HK-2 (cell line): ENCODE results near the gene PTPRE.
A peak's percentile ranks its signal among the peaks of the same experiment; 100 is the strongest.

Source experiments
- DNase-seq: peaks from one replicate; pipeline ENCODE4 v3.0.0-alpha.2; 2018; ENCODE audit not compliant: unreplicated experiment

PTPRE gene

DNA sequence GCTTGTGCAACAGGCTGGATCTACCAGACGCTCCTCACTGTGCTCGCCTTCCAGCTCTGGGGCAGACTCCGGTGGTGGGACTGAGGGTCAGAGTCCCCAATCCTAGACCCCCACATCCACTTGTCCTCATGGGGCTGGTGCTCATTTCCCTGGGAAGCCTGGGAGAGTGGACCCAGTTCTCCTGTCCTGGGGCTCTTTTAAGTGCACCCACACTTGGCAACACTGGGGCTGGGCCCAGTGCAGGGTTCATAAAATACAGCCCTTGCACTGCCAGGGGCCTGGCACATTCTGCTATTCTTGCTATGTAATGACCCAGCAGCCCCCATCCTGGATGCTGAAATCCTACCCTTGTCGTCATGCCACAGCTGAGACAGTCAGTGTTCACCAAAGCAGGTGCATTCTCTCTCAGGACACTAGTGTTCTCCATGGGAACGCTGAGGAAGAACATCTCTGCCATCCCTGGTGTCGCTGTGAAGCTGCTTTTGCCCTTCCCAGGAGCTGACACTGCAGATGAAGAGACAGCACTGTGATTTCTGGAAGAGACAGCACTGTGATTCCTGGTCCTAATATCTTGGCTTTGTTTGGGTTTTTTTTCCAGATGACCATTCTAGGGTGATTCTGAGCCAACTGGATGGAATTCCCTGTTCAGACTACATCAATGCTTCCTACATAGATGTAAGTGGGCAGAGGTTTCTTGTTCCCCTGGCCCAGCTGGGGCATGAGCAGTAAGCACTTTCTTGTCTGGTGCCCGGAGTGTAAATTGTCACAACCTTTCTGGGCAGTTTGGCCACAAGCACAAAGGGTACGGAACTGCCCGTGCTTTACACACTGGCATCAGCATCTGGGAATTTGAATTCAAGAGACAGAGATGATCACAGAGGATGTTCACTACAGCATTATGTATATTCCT, 153.7 kb downstream of the PTPRE start:
- no peak for DNase-seq

DNA sequence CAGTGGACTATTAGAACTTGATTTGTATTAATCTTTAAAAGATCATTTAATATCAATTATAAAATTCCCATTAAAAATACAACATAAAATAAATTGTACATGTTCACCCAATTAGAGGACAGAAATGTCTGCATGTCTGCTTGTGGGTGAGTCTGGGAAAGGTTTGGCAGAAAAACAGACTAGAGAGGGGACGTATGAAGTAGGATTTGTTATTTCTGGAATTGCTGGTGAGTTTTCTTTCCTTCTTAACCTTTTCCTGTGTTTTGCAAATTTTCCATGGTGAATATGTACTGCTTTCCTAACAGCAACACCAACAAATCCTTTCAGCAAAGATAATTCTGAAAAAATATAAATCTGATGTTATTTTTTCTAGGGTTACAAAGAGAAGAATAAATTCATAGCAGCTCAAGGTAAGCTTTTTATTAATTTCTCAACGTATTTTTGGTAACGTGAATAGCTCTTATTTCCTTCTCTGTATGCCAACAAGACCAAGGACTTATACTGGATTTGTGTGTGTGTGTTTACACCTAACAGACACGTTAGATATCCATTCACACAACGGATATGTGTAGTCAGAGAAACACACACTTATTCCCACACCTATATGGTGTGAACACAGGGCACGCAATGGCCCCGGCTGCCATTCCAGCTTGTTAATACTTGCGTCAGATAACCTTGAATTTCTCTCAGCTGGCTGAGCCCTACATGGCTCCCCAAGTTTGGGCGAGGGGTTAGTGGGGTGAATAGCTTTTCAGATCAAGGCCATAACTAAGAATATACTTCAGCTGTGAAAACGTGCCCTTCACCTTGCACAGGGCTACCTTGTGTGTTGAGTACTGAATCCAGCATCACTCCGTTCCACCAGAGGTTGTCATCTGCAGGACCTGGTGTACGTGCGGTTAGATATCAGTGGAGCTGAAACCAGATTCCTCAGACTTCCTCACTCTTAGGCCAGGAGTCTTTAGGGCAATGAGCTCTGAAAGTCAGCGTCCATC, 154.7 kb downstream of the PTPRE start:
- no peak for DNase-seq

DNA sequence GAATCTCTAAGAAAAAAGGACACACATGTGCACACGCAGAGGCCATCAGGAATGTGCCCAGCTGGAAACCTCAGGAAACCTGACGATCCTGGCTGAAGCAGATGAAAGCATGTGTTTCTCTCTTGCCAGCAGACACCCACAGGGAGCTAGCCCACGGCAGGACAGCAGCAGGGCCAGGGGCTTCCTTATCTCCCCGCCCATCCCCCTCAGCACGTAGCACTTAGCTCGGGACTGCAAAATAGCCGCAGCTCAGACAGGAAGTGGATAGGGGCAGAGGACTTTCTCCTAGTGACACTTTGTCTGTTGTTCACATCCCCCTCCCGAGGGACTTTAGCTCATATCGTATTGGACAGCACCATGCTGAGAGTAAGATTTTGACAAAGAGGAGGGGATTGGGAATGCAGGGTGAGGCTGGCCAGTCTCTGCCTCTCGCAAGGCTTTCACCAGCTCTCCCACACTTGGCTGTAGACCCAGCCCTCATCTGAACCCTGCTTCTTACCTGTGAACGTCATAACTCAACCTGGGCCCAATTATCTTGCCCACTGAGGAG, 155.5 kb downstream of the PTPRE start:
- DNase-seq: no peak

DNA sequence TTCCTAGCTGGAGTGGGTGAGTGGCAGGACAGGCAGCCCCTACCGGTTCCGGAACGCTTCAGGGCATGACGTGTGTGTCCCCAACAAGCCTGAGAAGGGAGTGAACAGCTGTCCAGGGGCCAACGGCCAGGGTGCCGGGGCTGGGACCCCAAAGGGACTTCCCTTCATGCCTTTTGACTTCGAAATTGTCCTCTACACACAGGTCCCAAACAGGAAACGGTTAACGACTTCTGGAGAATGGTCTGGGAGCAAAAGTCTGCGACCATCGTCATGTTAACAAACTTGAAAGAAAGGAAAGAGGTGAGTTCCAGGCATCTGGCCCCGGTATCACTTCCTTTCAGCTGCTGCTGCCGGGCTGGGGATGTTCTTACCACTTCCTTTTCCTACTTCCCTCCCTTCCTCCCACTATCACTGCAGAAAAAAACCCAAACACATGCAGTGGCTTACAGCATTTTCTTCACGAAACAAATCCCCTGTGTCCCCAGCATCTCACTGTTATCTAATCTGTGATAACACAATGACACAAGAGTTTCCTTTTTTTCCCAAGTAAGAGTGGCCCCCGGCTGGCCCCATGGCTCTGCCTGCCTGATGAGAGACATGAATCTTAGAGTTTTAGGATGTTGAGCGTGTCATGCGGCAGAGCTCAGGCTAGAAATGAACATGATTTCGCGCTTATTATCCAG, 156.1 kb downstream of the PTPRE start:
- DNase-seq: no peak

DNA sequence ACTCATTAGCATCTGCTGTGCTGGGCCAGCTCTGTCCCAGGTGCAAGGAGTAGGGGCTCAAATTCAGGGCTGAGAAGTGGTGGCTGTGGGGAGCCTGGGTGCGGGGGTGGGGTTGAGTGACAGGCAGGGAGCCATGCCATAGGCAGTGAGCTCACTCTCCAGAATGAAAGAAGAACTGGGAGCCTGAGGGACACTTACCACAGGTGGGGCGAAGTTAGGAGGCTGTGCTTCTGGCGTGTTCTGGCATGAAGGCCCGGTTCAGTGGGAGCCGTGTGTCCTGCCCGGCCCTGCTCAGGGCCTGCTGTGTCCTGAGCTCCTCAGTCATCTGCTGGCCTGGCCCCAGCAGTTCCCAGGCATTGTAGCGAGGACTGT, 156.8 kb downstream of the PTPRE start:
- DNase-seq: no peak

DNA sequence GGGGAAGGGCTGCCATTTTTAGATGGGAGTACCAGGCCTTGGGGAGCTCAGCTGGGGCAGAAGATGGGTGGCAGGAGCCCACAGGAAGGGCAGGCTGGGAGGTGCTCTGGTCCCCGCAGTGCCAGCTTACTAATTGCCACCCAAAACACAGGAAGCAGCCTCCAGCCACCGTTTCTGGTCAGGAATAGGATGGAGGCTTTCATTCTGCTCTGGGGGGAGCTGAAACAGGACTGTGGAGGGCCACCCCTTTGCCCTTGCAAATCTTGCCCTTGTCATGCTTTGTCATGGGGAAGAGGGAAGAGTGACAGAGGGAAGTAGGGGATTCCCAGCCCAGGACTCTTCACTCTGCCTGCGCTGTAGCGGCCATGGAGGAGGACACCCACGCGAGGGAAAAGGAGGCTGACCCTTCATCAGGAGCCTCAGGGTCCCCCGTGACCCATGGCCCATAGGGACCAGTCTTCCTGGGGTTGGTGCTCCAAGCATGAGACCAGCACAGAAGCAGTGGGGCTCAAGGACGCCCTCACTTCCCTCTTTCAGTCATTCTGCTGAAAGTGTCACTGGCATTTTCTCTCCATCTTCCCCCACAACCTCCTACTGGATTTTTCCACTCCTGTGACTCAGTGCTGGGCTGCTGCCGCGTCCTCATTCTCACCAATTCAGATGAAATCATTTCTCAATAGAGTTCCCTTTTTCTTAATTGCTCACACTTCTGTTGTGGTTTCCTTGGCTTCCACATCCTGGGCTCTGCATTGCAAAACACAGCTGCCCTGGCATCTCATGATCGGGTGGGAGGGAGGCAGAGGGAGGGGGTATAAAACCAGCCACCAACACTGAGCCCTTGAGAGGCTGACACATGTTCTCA, 157.4 kb downstream of the PTPRE start:
- DNase-seq: peak; percentile 71

DNA sequence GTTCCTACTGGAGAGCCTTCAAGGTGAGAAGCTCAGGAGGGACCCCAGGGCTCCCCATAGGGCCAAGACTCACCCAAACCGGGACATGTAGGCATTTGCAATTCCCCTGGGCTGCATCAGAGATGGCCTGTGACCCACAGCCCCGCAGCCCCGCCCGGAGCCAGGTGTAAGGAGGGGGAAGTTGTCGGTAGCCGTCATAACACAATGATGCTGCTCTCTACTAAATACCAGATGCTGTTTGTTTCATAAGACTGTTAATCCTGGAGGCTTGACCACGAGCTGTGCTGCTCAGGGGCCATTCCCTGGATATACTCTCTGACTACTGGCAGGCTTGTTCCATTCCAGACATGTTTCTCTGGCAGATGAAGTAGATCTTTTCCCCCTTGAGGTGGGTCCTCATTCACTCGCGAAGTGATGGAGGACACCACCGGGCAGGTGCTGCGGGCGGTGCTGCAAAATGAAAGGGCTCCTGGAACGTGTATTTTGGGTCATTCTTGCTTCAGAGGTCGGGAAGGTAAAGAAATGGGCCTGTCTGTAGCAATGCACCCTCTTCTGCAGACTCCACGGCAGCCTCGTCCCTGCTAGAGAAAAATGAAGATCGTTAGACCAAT, 158.2 kb downstream of the PTPRE start:
- DNase-seq: no peak

DNA sequence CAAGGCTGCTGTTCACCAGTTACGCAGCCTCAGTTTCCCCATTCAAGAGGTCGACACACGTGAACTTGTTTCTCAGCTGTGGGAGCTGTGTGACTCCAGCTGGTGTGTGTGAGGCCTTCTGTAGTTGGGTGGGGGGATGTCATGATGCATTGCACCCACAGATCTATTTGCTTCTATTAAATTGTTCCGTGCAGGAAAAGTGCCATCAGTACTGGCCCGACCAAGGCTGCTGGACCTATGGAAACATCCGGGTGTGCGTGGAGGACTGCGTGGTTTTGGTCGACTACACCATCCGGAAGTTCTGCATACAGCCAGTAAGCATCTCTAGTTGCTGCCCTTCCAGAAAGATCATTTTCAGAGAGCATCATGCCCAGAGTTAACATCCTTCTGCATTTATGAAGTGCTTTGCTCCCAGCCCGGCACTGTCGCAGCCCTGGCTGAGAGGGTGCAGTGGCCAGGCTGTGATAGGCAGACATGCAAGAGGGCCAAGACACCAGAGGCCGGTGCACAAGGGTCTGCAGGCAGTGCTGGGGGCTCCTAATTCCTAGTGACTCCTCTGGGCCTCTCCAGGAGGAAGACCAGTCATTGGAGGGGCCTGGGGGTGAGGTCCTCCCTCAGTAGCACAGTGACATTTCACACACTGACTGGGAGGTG, 159.1 kb downstream of the PTPRE start:
- DNase-seq: no peak

DNA sequence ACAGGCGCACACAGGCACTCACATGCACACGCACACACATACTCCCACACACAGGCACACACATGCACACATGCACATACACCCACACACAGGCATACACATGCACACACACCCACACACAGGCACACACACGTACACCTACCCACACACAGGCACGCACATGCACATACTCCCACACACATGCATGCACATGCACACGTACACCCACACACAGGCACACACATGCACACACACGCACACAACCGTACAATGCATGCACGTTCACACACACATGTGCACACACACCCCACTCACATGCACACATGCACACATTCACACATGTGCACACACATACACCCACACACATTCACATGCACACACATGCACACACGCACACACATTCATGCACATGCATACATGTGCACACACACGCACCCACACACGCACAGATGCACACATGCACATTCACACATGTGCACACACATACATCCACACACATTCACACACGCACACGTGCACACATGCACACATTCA, 160.0 kb downstream of the PTPRE start:
- DNase-seq: no peak

DNA sequence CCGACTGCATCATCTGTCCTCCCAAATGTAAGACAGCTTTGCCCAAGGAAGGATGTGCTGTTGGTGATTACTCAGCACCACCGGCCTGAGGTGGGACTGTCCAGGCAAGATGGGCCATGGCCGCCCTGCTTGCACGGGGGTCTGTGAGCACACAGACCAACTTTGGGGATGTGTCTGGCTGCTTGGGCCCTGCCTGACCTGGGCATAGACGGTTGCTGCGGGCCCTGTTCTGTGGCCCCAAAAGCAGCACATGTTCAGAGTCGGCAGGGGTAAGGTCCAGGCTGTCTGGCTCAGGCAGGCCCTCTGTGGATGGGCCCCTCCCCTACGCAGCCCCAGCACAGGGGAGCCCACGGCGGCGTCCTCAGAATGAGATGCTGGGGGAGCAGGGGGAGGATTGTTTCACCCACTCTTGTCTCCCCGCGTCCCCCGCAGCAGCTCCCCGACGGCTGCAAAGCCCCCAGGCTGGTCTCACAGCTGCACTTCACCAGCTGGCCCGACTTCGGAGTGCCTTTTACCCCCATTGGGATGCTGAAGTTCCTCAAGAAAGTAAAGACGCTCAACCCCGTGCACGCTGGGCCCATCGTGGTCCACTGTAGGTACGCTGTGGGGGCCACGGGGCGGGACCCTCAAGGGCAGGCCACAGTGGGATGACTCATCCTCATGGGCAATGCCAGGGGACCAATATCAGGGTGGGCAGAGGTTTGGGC, 160.9 kb downstream of the PTPRE start:
- DNase-seq: no peak

DNA sequence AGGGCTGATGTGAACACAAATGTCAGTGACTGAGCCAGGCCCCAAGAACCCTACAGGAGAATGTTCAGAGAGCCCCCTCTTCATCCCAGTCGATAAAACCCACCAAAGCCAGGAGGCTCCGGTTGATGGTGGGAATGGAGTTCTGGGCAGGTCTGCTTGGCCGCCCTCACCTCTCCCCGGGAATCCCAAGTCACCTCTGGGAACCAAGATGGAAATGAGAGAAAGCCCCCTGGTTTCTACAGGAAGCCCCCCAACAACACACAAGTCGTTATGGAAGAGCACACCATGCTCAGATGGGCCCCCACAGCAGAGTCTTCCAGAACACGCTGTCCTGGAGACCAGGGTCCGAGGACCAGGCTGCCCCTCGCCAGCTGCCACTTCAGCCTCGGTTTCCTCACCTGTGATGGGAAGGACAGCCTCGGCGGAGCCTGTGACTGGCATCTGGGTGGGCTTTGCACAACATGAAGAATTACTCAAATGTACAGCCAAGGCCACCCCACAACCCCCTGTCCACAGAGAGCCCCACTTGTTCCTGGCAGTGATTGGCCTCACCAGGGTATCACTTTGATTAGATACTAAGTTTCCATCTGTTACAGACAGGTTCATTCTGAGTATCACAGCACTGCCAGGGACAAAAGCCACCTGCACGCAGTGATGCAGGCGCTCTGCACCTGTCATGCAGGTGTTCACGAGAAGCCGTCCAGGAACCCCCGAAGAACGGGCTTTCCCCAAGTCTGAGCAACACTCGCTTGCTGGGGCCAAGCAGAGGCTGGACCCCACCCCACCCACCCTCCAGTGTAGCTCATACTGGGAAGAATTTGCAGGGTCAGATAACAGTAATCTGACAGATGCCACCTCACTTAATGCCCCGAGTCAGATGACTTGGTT, 161.7 kb downstream of the PTPRE start:
- DNase-seq: no peak

DNA sequence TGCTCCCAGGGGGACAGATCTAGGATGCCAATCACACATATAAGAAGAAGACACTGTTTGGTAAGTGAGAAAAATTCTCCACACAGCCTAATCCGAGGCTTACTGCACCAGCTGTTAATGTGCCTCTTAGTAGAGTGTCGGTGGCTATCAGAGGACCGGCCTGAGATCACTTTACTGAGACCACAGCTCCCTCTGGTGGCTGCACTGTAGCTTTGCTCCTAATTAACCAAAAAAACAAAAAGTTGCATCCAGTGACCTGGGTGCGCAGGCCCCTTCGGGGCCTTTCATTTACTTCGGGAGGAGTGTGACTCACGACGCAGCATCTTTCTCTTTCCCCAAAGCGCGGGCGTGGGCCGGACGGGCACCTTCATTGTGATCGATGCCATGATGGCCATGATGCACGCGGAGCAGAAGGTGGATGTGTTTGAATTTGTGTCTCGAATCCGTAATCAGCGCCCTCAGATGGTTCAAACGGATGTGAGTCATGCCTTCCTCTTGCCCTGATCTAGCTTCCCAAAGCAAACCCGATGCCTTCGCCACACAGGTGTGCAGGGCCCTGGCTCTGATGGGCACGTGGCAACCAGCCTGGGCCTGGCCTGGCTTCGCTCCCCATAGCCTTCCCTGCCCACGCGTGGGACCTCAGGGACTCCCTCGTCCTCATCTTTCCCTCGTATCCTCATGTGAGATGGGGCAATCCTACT, 162.6 kb downstream of the PTPRE start:
- DNase-seq: peak; percentile 72

DNA sequence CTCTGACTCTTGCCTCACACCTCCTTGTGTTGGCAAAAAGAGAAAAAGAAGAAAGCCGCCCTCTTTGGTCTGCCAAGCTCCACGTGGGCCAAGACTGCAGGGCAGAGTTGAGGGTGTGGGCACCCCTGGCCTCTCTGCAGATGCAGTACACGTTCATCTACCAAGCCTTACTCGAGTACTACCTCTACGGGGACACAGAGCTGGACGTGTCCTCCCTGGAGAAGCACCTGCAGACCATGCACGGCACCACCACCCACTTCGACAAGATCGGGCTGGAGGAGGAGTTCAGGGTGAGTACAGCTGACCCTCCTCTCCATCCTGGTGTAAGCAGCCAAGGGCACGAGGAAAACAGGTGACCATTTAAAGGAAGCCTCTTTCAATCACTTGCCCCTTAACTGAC, 163.3 kb downstream of the PTPRE start:
- DNase-seq: no peak

DNA sequence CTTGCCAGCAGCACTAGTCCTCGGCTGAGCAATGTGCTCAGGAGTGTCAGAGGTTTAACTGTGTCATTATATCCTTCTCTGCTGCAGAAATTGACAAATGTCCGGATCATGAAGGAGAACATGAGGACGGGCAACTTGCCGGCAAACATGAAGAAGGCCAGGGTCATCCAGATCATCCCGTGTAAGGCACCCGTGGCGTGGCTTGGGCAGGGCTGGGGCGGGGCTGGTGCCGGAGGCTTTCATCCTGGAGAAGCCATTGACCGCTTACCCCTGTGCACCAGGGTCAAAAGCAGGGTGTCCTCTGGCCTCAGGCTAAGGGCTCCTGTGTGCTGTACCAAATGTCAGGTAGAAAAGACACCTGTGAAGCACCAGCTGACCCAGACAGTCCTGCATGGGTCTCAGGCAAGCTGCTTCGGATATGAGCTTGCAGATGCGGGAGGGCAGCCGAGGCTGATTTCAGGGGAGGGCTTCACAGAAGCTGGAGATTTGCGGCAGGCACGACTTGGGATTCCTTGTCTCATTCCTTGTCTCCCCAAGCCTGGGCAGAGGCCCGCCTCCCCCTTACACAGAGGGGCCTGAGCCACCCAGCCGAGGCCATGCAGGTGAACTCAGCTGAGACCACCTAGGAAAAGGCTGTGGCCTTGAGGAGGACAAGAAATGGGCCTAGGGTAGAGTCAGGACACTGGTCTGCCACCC, 164.0 kb downstream of the PTPRE start:
- no peak for DNase-seq

DNA sequence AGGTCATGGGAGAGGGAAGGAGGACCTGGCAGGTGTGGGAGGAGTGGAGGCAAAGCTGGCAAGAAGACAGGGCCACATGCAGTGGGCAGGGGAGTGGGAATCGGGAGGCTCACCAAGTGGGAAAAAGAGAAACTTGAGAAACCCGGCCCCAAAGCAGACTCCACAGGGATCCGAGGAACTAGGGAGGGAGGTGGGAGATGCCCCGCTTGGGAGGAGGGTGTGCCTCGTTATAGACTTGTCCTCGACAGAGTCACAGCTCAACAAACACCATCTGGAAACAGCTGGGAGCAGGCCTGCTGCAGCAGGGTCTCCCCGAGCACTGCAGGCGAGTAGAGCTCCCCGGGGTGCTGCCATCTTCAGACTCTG, 164.5 kb downstream of the PTPRE start:
- no peak for DNase-seq

DNA sequence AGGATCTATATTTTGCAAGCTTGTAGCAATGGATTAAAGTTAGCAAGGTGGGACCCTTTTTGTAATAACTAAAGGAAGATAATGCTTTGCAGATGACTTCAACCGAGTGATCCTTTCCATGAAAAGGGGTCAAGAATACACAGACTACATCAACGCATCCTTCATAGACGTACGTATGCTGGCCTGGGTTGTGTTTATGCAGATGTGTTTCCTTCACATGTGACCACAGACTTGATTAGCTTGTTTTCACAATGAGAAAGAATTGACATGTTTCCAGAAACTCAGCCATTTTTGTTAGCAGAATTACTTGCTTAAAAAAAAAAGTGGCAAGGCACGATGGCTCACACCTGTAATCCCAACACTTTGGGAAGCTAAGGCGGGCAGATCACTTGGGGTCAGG, 165.1 kb downstream of the PTPRE start:
- DNase-seq: no peak
